Right atrium auricular region (tissue), 2 donors: ENCODE results near the gene OR1C1. TPM values are rescaled to one million over a fixed set of nuclear protein-coding genes. Genes with fewer than 3 reads are reported as not detected.
"Not testable (repeated sequence)": the region's sequence is repeated elsewhere in the genome, so short reads cannot be mapped to it uniquely, and the experiment has no call there.

Source experiments
- DNase-seq: peaks from one replicate; pipeline ENCODE4 v3.0.0-alpha.2; 2019; ENCODE audit warnings: low spot score
- H3K27ac ChIP-seq, 2 donors: fragments of 200-600 bp; sonication (generic); 1 replicate in 1 of 2; 2 replicates in 1 of 2; pipeline ENCODE4 v1.5.1; 2016 to 2019
- H3K27me3 ChIP-seq, 2 donors: fragments of 200-600 bp; sonication (generic); one replicate each; pipeline versions ENCODE4 v1.5.1 to v1.6.0; 2017 to 2019
- H3K36me3 ChIP-seq: fragments of 200-600 bp; sonication (generic); one replicate; pipeline ENCODE4 v1.5.1; 2016
- H3K4me1 ChIP-seq, 2 donors: fragments of 200-600 bp; sonication (generic); one replicate each; pipeline versions ENCODE4 v1.5.1 to v1.6.0; 2017 to 2019
- H3K4me3 ChIP-seq, 2 donors: fragments of 200-600 bp; sonication (generic); 1 replicate in 1 of 2; 2 replicates in 1 of 2; pipeline ENCODE4 v1.5.1; 2017 to 2019; ENCODE audit warnings: mild to moderate bottlenecking in 1 of 2, moderate library complexity in 1 of 2
- H3K9me3 ChIP-seq, 2 donors: fragments of 200-600 bp; sonication (generic); one replicate each; pipeline ENCODE4 v1.5.1; 2019
- total RNA-seq, 2 donors: library from RNA; depleted of rRNA; stranded (reverse); fragments of >200 nt; gene quantifications; one replicate each; pipeline ENCODE4 v1.1.0, GENCODE V29; 2016
- TF ChIP-seq, protein P1 (sequence below), 2 donors: fragments of 200-600 bp; sonication (generic); IDR thresholded peaks; one replicate each; pipeline ENCODE4 v1.5.1; 2019; ENCODE audit warnings: antibody characterized with exemption in 2 of 2

OR1C1 gene, protein sequence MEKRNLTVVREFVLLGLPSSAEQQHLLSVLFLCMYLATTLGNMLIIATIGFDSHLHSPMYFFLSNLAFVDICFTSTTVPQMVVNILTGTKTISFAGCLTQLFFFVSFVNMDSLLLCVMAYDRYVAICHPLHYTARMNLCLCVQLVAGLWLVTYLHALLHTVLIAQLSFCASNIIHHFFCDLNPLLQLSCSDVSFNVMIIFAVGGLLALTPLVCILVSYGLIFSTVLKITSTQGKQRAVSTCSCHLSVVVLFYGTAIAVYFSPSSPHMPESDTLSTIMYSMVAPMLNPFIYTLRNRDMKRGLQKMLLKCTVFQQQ
- not detected for total RNA-seq

DNA sequence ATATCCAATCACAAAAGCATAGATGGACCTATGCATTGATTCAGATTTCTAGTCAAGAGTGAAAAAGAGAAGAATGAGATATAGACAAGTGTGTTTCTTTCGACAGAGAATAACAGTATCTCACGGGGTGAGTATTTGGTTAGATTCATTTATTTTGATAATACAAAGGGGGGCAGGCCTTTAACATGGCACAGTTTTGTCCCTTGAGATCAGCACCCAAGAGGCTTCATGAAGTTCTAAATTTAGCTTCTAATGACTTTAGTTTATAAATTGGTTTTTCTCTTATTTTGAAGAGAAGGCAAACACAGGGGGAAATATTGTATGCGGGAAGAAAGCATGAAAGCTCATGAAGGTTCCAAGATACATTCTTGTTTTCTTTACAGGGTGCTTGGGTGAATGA, at the start of gene OR1C1:
TSS of gene OR1C1 (minus strand) at position 101 of the 400 bp plus-strand sequence. CDS start 2,150 bp downstream, outside the sequence.
- Histone ChIP-seq H3K9me3 (no peaks in the 10 kb centered on the region), H3K27ac (no peak within 1 kb of the TSS), H3K36me3 (no peaks in the 10 kb centered on the region), H3K27me3 (no peaks in the 10 kb centered on the region), H3K4me3 (no peak within 1 kb of the TSS), H3K4me1 (no peaks in the 10 kb centered on the region)
- no peak for DNase-seq
- TF ChIP-seq, protein P1, sequence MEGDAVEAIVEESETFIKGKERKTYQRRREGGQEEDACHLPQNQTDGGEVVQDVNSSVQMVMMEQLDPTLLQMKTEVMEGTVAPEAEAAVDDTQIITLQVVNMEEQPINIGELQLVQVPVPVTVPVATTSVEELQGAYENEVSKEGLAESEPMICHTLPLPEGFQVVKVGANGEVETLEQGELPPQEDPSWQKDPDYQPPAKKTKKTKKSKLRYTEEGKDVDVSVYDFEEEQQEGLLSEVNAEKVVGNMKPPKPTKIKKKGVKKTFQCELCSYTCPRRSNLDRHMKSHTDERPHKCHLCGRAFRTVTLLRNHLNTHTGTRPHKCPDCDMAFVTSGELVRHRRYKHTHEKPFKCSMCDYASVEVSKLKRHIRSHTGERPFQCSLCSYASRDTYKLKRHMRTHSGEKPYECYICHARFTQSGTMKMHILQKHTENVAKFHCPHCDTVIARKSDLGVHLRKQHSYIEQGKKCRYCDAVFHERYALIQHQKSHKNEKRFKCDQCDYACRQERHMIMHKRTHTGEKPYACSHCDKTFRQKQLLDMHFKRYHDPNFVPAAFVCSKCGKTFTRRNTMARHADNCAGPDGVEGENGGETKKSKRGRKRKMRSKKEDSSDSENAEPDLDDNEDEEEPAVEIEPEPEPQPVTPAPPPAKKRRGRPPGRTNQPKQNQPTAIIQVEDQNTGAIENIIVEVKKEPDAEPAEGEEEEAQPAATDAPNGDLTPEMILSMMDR (IDR thresholded peaks at IDR 0.05): no peak

DNA sequence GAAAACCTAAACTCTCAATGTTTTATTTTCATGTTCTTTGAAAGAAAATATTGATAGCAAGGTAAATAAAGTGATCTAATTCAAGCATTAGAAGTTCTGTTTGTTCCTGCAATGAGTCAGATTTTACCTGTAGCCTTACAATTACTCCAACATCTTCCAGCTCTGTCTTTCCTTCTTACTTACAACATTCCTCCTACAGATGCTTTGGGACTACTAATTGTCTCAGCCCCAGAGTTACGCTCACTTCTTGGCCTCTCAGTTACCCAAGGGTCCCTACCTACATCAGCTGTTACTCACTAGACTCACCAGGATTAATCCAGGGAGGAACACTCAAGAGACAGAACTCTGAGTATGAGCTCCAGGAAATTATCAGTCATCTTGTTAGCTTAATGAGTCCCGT, 37.2 kb upstream of the OR1C1 start:
- no peak overlapping the region for H3K4me3 ChIP-seq
- TF ChIP-seq, protein P1 (IDR thresholded peaks at IDR 0.05): no peak
- H3K27me3 ChIP-seq: no peaks in the 10 kb centered on the region
- no peaks in the 10 kb centered on the region for H3K36me3 ChIP-seq
- no peaks in the 10 kb centered on the region for H3K9me3 ChIP-seq
- H3K4me1 ChIP-seq: no peaks in the 10 kb centered on the region
- H3K27ac ChIP-seq: no peak overlapping the region
- no peak for DNase-seq

DNA sequence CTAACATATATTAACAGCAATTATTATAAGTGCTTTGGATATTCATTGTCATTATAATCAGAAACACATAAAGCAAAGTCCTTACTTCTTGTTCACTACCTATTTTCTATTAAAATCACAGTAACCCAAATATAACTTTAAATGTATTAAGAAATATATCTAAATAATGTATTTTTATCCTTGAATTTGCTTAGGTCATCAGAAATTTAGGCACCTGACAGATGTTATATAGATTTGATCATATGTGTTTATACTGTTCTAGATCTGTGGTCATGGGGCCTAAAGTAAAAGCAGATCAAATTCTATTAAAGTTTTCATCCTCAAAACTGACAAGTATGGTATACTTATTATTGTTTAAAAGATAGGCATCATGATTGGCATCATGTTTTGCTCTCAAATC, 9.2 kb upstream of the OR1C1 start:
- H3K36me3 ChIP-seq: no peaks in the 10 kb centered on the region
- no peak for DNase-seq

DNA sequence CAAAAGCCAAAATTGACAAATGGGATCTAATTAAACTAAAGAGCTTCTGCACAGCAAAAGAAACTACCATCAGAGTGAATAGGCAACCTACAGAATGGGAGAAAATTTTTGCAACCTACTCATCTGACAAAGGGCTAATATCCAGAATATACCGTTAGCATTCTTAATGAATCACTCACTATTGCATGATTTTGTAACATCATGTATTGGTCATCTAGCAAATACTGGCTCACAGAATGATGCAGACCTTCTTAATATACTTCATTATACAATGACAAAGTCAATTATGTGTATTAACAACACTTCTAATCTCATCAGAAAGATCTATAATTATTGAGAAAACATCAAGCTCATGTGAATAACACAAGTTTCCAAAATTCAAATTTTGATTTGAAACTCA, 6.0 kb downstream of the OR1C1 start:
- H3K4me3 ChIP-seq, H3K36me3 ChIP-seq, H3K27ac ChIP-seq, H3K4me1 ChIP-seq, DNase-seq, H3K27me3 ChIP-seq: not testable (repeated sequence)
- peaks cover 0 to 24% of the 10 kb centered on the region in 2 donors for H3K9me3 ChIP-seq

More for the DNA sequence above, 9.2 kb upstream of the OR1C1 start:
- no peaks in the 10 kb centered on the region for H3K4me1 ChIP-seq
- H3K27me3 ChIP-seq: no peaks in the 10 kb centered on the region
- H3K9me3 ChIP-seq: no peaks in the 10 kb centered on the region
- H3K27ac ChIP-seq: no peak overlapping the region
- no peak overlapping the region for H3K4me3 ChIP-seq
- TF ChIP-seq, protein P1 (IDR thresholded peaks at IDR 0.05): no peak

DNA sequence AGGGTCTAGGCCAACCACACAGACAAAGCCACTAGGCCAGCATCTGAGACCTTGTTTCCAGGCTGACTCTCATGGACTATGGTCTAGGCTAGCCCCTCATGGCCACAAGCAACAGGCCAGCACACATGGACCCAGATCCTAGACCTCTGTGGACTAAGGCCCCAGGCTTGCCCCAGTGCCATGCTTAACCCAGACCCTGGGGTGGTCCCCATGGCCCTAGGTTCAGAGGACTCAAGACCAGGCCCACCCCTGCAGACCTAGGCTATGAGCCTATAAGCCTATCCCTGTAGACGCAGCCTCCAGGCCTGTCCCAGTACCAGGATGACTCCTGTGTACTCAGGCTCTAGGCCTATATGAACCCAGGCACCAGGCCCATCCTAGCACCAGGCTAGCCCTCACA, 10.5 kb downstream of the OR1C1 start:
- Histone ChIP-seq H3K4me3 (no peak overlapping the region), H3K9me3 (peaks cover 0 to 24% of the 10 kb centered on the region in 2 donors), H3K27me3 (no peaks in the 10 kb centered on the region), H3K27ac (no peak overlapping the region), H3K36me3 (no peaks in the 10 kb centered on the region), H3K4me1 (no peaks in the 10 kb centered on the region)
- TF ChIP-seq, protein P1 (IDR thresholded peaks at IDR 0.05): no peak
- no peak for DNase-seq

DNA sequence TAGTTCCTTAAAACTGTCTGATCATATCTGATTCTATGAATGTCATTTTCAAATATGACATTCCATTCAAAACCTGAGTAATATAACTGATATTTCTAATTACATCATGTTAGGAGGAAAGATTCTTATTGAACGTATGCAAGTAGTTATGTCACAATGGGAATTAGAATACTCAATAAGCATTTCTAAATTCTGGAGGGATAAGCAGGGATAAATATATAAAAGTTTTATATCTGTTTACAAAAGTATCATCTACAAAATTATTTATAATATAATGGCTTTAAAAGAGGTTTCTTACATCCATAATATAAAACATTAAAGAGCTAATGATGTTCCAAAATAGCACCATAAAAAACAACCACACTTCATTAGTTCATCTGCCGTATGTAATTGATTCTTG, 12.3 kb downstream of the OR1C1 start, which contains the start of gene OR14A2:
TSS of gene OR14A2 (minus strand) at position 101 of the 400 bp plus-strand sequence.
- Histone ChIP-seq H3K27ac (no peak within 1 kb of the TSS), H3K27me3 (no peaks in the 10 kb centered on the region), H3K9me3 (peaks cover 0 to 24% of the 10 kb centered on the region in 2 donors), H3K4me3 (no peak within 1 kb of the TSS), H3K4me1 (no peaks in the 10 kb centered on the region), H3K36me3 (no peaks in the 10 kb centered on the region)
- no peak for DNase-seq
- TF ChIP-seq, protein P1 (IDR thresholded peaks at IDR 0.05): no peak
